AML-193 (cell line): Measurements from ENCODE around the gene TRPM2.

Experiments
- DNase-seq, 2 experiments: peaks; one replicate each; lab custom pipeline; 2025; lab: John Stamatoyannopoulos, UW

Gene TRPM2

GRCh38 chr21:44484498-44485253, 131.3 kb downstream of the TRPM2 start:
- no peak for DNase-seq

- DNase-seq, result no peak
Measured at GRCh38 chr21:44485254-44485793, 131.9 kb downstream of the TRPM2 start.

GRCh38 chr21:44485796-44486195, 132.4 kb downstream of the TRPM2 start:
- DNase-seq, result no peak

- no peak for DNase-seq
Measured at GRCh38 chr21:44486302-44486701, 132.9 kb downstream of the TRPM2 start.

- peak in 1 of 2 experiments; percentile 22 for DNase-seq
Measured at GRCh38 chr21:44487831-44488230, 134.4 kb downstream of the TRPM2 start.

- no peak for DNase-seq
Measured at GRCh38 chr21:44489962-44490361, 136.5 kb downstream of the TRPM2 start.

- DNase-seq, result no peak
Measured at GRCh38 chr21:44490405-44490804, 137.0 kb downstream of the TRPM2 start.

GRCh38 chr21:44490816-44491215, 137.4 kb downstream of the TRPM2 start:
- no peak for DNase-seq
